ENCODE results near the gene PPP1R1C.
A peak's percentile ranks its signal among the peaks of the same experiment; 100 is the strongest.

The PPP1R1C gene

GRCh38 chr2:181972431-181973170 lies 13.1 kb upstream of the PPP1R1C start:
- DNase-seq = no peak

GRCh38 chr2:181973171-181973783 lies 12.4 kb upstream of the PPP1R1C start:
- no peak for DNase-seq

GRCh38 chr2:181977661-181978350 lies 7.8 kb upstream of the PPP1R1C start:
- DNase-seq = peak; percentile 37

GRCh38 chr2:181978351-181979150 lies 7.1 kb upstream of the PPP1R1C start:
- DNase-seq = no peak

- DNase-seq = no peak
Measured at GRCh38 chr2:181984060-181984459, 1.6 kb upstream of the PPP1R1C start.

- no peak for DNase-seq
Measured at GRCh38 chr2:181984814-181985631, 630 bp upstream of the PPP1R1C start.

- no peak for DNase-seq
Measured at GRCh38 chr2:181988154-181988924, 2.7 kb downstream of the PPP1R1C start.

- DNase-seq = no peak
Measured at GRCh38 chr2:181989099-181989498, 3.4 kb downstream of the PPP1R1C start.

GRCh38 chr2:181991171-181991885 lies 5.7 kb downstream of the PPP1R1C start:
- DNase-seq = no peak

GRCh38 chr2:181992776-181993175 lies 7.1 kb downstream of the PPP1R1C start:
- no peak for DNase-seq

GRCh38 chr2:181995289-181995688 lies 9.6 kb downstream of the PPP1R1C start:
- no peak for DNase-seq

GRCh38 chr2:181998041-181998835 lies 12.6 kb downstream of the PPP1R1C start:
- DNase-seq = peak; percentile 19

GRCh38 chr2:181998891-181999654 lies 13.4 kb downstream of the PPP1R1C start:
- DNase-seq = no peak

- DNase-seq = no peak
Measured at GRCh38 chr2:181999911-182000310, 14.3 kb downstream of the PPP1R1C start.

- no peak for DNase-seq
Measured at GRCh38 chr2:182004945-182005520, 19.4 kb downstream of the PPP1R1C start.

GRCh38 chr2:182006595-182007341 lies 21.1 kb downstream of the PPP1R1C start:
- no peak for DNase-seq

GRCh38 chr2:182014284-182014683 lies 28.6 kb downstream of the PPP1R1C start:
- DNase-seq = peak; percentile 38
